Trophoblast cell (in vitro differentiated cells and primary cell): ENCODE measurements around the gene C9orf72.
A peak's percentile ranks its signal among the peaks of the same experiment; 100 is the strongest.

Source experiments
- DNase-seq, 2 donors: peaks; one replicate each; pipeline ENCODE4 v3.0.0-alpha.2; 2016
- H2AFZ ChIP-seq: 2 replicates; pipeline ENCODE4 v1.6.1; 2013; ENCODE audit warnings: low read length, moderate library complexity, mild to moderate bottlenecking; ENCODE audit not compliant: insufficient read depth, poor library complexity
- H2AK5ac ChIP-seq: 2 replicates; pipeline ENCODE4 v1.6.1; 2013; ENCODE audit warnings: mild to moderate bottlenecking, low read length
- H2BK120ac ChIP-seq: 2 replicates; pipeline ENCODE4 v1.6.1; 2013; ENCODE audit warnings: low read length, mild to moderate bottlenecking, moderate library complexity; ENCODE audit not compliant: insufficient read depth, poor library complexity
- H2BK12ac ChIP-seq: 2 replicates; pipeline ENCODE4 v1.6.1; 2013; ENCODE audit warnings: mild to moderate bottlenecking, low read length, moderate library complexity
- H2BK5ac ChIP-seq: 2 replicates; pipeline ENCODE4 v1.6.1; 2013; ENCODE audit warnings: low read length, low read depth, moderate library complexity, mild to moderate bottlenecking; ENCODE audit not compliant: poor library complexity
- H3K14ac ChIP-seq: 2 replicates; pipeline ENCODE4 v1.6.1; 2013; ENCODE audit warnings: mild to moderate bottlenecking, low read length
- H3K18ac ChIP-seq: 2 replicates; pipeline ENCODE4 v1.6.1; 2013; ENCODE audit warnings: mild to moderate bottlenecking, low read length
- H3K23ac ChIP-seq: 2 replicates; pipeline ENCODE4 v1.6.1; 2013; ENCODE audit warnings: low read length
- H3K27ac ChIP-seq: 2 replicates; pipeline ENCODE4 v1.5.1; 2013; ENCODE audit warnings: low read depth, mild to moderate bottlenecking, inconsistent platforms, low read length, moderate library complexity
- H3K27me3 ChIP-seq: 2 replicates; pipeline ENCODE4 v1.6.1; 2013; ENCODE audit warnings: inconsistent platforms, mild to moderate bottlenecking, low read length, moderate library complexity; ENCODE audit not compliant: insufficient read depth
- H3K36me3 ChIP-seq, 2 experiments: 1 replicate in 1 of 2; 2 replicates in 1 of 2; pipeline ENCODE4 v1.6.1; 2013; ENCODE audit warnings: low read length in 2 of 2, mild to moderate bottlenecking in 2 of 2, moderate library complexity in 1 of 2; ENCODE audit not compliant: insufficient read depth in 2 of 2, control insufficient read depth in 1 of 2
- H3K4ac ChIP-seq: 2 replicates; pipeline ENCODE4 v1.6.1; 2013; ENCODE audit warnings: low read depth, mild to moderate bottlenecking, low read length, moderate library complexity
- H3K4me1 ChIP-seq, 2 experiments: 1 replicate in 1 of 2; 2 replicates in 1 of 2; pipeline ENCODE4 v1.6.1; 2013; ENCODE audit warnings: low read length in 2 of 2, mild to moderate bottlenecking in 2 of 2, moderate library complexity in 1 of 2; ENCODE audit not compliant: insufficient read depth in 2 of 2, control insufficient read depth in 1 of 2
- H3K4me2 ChIP-seq: 2 replicates; pipeline ENCODE4 v1.6.1; 2013; ENCODE audit warnings: inconsistent platforms, mild to moderate bottlenecking, low read length, moderate library complexity
- H3K4me3 ChIP-seq: 2 replicates; pipeline ENCODE4 v1.5.1; 2013; ENCODE audit warnings: mild to moderate bottlenecking, low read depth, low read length, inconsistent platforms
- H3K79me1 ChIP-seq: one replicate; pipeline ENCODE4 v1.6.1; 2013; ENCODE audit warnings: low read length
- H3K79me2 ChIP-seq: 2 replicates; pipeline ENCODE4 v1.6.1; 2013; ENCODE audit warnings: low read length, mild to moderate bottlenecking; ENCODE audit not compliant: control insufficient read depth, insufficient read depth, poor library complexity
- H3K9ac ChIP-seq: 2 replicates; pipeline ENCODE4 v1.6.1; 2013; ENCODE audit warnings: mild to moderate bottlenecking, low read length
- H3K9me3 ChIP-seq: 2 replicates; pipeline ENCODE4 v1.6.1; 2013; ENCODE audit warnings: low read depth, mild to moderate bottlenecking, control low read depth, inconsistent platforms, low read length; ENCODE audit not compliant: insufficient read depth
- H4K12ac ChIP-seq: 2 replicates; pipeline ENCODE4 v1.6.1; 2013; ENCODE audit warnings: low read depth, mild to moderate bottlenecking, low read length, moderate library complexity
- H4K8ac ChIP-seq: 2 replicates; pipeline ENCODE4 v1.6.1; 2013; ENCODE audit warnings: low read depth, mild to moderate bottlenecking, low read length, moderate library complexity
- H4K91ac ChIP-seq: one replicate; pipeline ENCODE4 v1.6.1; 2013; ENCODE audit warnings: low read depth, mild to moderate bottlenecking, low read length, moderate library complexity
- WGBS: extraction: QIAGEN DNeasy Blood & Tissue Kit; methylation state at CpG from one replicate; pipeline ENCODE4 v1.1.7; 2013; ENCODE audit warnings: missing lambda C conversion rate; ENCODE audit not compliant: insufficient read length, insufficient coverage; ENCODE audit errors: extremely low coverage; 5-methylcytosine and 5-hydroxymethylcytosine counted together

The C9orf72 gene

GRCh38 chr9:27518809-27519208 is 54.5 kb downstream of the C9orf72 start:
- no peak overlapping the region for H3K18ac ChIP-seq
- H2BK12ac ChIP-seq: no peak overlapping the region
- no peaks in the 10 kb centered on the region for H3K9me3 ChIP-seq
- no peak overlapping the region for H4K91ac ChIP-seq
- no peaks in the 10 kb centered on the region for H3K79me2 ChIP-seq
- H3K27me3 ChIP-seq: no peaks in the 10 kb centered on the region
- peaks cover 5 to 11% of the 10 kb centered on the region in 2 experiments for H3K4me1 ChIP-seq
- no peak overlapping the region for H3K14ac ChIP-seq
- H2AK5ac ChIP-seq: no peak overlapping the region
- H3K27ac ChIP-seq: no peak overlapping the region
- H3K36me3 ChIP-seq: peaks cover 0 to 1% of the 10 kb centered on the region in 2 experiments
- no peak overlapping the region for H4K12ac ChIP-seq
- H3K4me3 ChIP-seq: no peak overlapping the region
- no peak overlapping the region for H3K4ac ChIP-seq
- no peak overlapping the region for H3K9ac ChIP-seq
- H4K8ac ChIP-seq: no peak overlapping the region
- no peak overlapping the region for H2BK5ac ChIP-seq
- no peak overlapping the region for H3K4me2 ChIP-seq
- WGBS: no CpG with 5 or more reads among the region's 4 CpGs
- no peak overlapping the region for H2AFZ ChIP-seq
- no peak overlapping the region for H3K23ac ChIP-seq
- peak in 1 of 2 donors; percentile 20 for DNase-seq
- H3K79me1 ChIP-seq: no peaks in the 10 kb centered on the region
- H2BK120ac ChIP-seq: no peak overlapping the region

- H3K79me1 ChIP-seq: no peaks in the 10 kb centered on the region
- H3K36me3 ChIP-seq: peaks cover 0 to 1% of the 10 kb centered on the region in 2 experiments
- H2BK12ac ChIP-seq: no peak overlapping the region
- no peak overlapping the region for H2AFZ ChIP-seq
- H3K9me3 ChIP-seq: no peaks in the 10 kb centered on the region
- no peak overlapping the region for H3K18ac ChIP-seq
- no peak for DNase-seq
- no peak overlapping the region for H3K27ac ChIP-seq
- H2AK5ac ChIP-seq: no peak overlapping the region
- no peaks in the 10 kb centered on the region for H3K27me3 ChIP-seq
- H3K4ac ChIP-seq: peak overlapping the region; percentile 23
- H4K8ac ChIP-seq: no peak overlapping the region
- H3K4me1 ChIP-seq: peaks cover 5 to 11% of the 10 kb centered on the region in 2 experiments
- H4K91ac ChIP-seq: no peak overlapping the region
- H3K23ac ChIP-seq: no peak overlapping the region
- no peak overlapping the region for H3K4me2 ChIP-seq
- H3K14ac ChIP-seq: no peak overlapping the region
- no peak overlapping the region for H3K9ac ChIP-seq
- no peak overlapping the region for H3K4me3 ChIP-seq
- no peaks in the 10 kb centered on the region for H3K79me2 ChIP-seq
- no CpG with 5 or more reads among the region's 2 CpGs for WGBS
- H2BK5ac ChIP-seq: no peak overlapping the region
- no peak overlapping the region for H4K12ac ChIP-seq
- H2BK120ac ChIP-seq: no peak overlapping the region
Observed at GRCh38 chr9:27518006-27518405, 55.3 kb downstream of the C9orf72 start.

GRCh38 chr9:27514551-27514950 is 58.7 kb downstream of the C9orf72 start:
- Histone ChIP-seq H2BK120ac (no peak overlapping the region), H3K79me2 (no peaks in the 10 kb centered on the region), H4K8ac (no peak overlapping the region), H3K9me3 (no peaks in the 10 kb centered on the region), H3K36me3 (peaks cover 0 to 2% of the 10 kb centered on the region in 2 experiments), H2BK5ac (no peak overlapping the region), H3K27me3 (no peaks in the 10 kb centered on the region), H3K14ac (no peak overlapping the region), H3K79me1 (no peaks in the 10 kb centered on the region), H3K4me2 (no peak overlapping the region), H3K23ac (no peak overlapping the region), H3K4ac (no peak overlapping the region), H2BK12ac (no peak overlapping the region), H3K4me3 (no peak overlapping the region), H2AFZ (no peak overlapping the region), H4K91ac (no peak overlapping the region), H3K4me1 (peaks cover 2% of the 10 kb centered on the region in 2 experiments), H4K12ac (no peak overlapping the region), H3K18ac (no peak overlapping the region), H3K27ac (no peak overlapping the region), H2AK5ac (no peak overlapping the region), H3K9ac (no peak overlapping the region)
- DNase-seq: no peak
- no CpG with 5 or more reads among the region's 2 CpGs for WGBS

GRCh38 chr9:27511771-27512170 is 61.5 kb downstream of the C9orf72 start:
- Histone ChIP-seq H3K4me3 (no peak overlapping the region), H4K8ac (no peak overlapping the region), H3K79me2 (no peaks in the 10 kb centered on the region), H2BK12ac (no peak overlapping the region), H2BK120ac (no peak overlapping the region), H4K91ac (no peak overlapping the region), H2AK5ac (no peak overlapping the region), H3K79me1 (no peaks in the 10 kb centered on the region), H3K9me3 (no peaks in the 10 kb centered on the region), H3K23ac (no peak overlapping the region), H3K4me2 (no peak overlapping the region), H3K4ac (no peak overlapping the region), H2BK5ac (no peak overlapping the region), H3K27ac (no peak overlapping the region), H3K4me1 (no peaks in the 10 kb centered on the region), H3K36me3 (peaks cover 2 to 3% of the 10 kb centered on the region in 2 experiments), H3K27me3 (no peaks in the 10 kb centered on the region), H3K9ac (no peak overlapping the region), H3K14ac (no peak overlapping the region), H3K18ac (no peak overlapping the region), H4K12ac (no peak overlapping the region), H2AFZ (no peak overlapping the region)
- WGBS: no CpG with 5 or more reads among the region's 2 CpGs
- no peak for DNase-seq
